CD4-positive, alpha-beta T cell treated with Interleukin-17A for 1 hour (primary cell): ENCODE data around the gene C4orf17.
A peak's percentile ranks its signal among the peaks of the same experiment; 100 is the strongest.
"Not testable (repeated sequence)": the region's sequence is repeated elsewhere in the genome, so short reads cannot be mapped to it uniquely, and the experiment has no call there.

ENCODE experiments used
- DNase-seq: peaks from one replicate; pipeline ENCODE4 v3.0.0-alpha.2; 2020

Gene C4orf17

DNA sequence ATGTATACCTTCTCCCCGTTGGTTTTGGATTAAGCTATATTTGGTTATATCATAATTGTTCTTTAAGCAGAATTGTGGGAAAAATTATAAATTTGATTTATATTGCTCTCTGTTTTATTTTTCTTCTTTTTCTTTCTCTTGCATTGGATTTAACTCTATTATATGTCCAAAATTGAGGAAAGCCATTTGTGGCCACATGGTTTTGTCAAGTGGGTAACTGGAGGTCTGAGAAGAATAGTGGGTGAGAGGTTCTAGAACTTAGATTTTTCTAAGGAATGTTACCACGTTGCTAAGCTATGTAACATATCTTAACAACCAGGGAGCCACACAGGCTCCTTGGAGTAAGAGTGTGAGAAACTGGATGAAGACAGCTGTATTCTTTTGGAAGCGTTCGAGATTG, at the start of gene C4orf17:
Gene C4orf17, plus strand, starts transcription at position 301 of the 400 bp plus-strand sequence. CDS start 2,061 bp downstream, outside the sequence.
- no peak for DNase-seq

DNA sequence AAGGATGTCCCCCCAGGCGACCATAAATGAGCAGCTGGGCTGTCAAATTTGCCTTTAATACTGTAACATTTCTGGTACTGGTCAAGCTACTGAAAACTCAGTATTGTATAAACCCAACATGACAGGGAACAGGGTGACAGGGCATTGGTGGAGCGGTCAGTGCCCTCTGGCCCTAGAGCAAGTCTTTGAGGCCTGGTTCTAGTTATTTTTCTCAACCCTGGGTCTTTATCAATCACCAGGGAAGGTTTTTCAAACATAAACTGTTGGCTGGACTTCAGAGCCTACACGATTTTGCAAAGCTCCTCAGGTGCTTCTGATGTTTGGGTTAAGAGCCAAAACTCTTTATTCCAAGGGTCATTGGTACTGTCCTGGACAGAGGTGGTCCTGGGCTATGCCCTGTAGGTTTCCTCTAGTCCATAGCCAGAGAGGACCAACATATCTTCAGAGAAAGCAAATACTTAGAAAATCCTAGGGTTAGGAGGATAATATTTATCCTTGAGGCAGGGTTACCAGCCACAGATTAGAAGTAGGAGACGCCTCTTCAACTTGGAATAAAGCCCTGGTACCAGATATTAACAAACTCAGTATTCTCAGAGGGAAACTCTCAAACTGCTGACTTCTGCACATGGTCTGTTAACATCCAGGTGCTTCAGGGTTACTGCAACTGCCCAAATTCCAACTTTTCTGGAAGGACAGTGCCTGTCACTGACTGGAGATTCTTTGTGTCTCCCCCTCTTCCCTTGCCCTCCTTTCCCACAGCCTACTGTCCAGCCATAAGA, 49.0 kb upstream of the C4orf17 start:
- DNase-seq: no peak

DNA sequence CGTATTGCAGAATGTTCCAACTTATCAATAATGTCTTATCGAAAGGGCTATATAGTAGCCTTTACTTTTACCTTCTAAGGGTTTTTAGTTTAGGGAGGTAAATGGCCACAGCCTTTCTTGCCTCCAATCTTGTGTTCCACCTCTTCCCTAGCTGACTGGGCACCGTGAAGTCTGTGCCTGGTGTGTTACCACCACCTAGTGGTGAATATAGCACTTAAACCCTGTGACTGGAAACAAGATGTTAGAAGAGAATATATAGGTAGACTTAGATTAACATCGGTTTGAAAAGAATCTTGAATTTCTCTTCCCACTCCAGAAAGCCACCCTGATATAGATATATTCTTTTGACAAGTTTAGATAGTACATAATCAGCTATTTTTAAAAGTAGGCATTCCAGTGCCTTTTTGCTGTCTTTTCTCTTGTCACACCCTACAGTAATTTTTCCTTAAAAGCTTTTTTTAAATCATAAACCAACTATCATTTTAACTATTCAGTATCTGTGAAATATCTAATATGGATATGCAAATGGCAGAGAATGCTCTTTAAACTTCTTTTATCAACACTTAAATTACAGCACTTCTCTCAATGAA, 47.9 kb upstream of the C4orf17 start:
- peak; percentile 60 for DNase-seq

DNA sequence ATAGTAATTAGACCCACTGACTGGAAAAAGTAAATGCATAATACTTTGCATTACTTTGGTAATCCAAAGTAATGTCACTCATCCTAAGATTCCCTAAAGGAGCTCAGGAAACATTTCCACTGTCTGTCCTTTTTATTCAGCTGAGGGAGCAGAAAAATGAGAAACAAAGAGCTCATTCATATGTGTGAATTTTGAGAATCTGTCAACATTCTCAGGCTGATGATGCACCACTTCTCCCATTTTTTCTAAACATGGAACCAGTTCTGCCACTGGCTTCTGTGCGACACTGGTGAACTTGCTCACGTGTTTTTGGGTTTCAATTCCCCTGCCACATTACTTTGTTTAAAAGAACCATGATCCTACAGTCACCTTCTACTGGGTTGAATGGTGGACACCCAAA, 47.3 kb upstream of the C4orf17 start:
- DNase-seq: no peak

DNA sequence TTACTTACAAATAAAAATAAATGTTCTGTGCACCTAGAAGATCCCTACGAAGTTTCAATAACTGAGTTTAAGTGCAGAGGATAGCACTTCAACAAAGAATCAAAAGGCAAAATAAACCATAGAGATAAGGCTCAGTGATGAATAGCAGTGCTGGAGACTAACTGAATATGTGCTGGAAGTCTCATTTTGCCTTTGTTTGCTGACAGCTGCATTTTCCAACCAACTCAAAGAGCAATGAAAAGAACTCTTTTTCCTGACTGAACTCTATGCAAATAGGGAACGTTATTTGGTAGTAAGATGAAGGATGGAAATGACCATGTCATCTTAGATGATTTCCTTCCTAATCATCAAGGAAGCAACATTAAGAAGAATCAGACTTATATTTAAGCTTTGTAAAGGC, 42.9 kb upstream of the C4orf17 start:
- DNase-seq: no peak

DNA sequence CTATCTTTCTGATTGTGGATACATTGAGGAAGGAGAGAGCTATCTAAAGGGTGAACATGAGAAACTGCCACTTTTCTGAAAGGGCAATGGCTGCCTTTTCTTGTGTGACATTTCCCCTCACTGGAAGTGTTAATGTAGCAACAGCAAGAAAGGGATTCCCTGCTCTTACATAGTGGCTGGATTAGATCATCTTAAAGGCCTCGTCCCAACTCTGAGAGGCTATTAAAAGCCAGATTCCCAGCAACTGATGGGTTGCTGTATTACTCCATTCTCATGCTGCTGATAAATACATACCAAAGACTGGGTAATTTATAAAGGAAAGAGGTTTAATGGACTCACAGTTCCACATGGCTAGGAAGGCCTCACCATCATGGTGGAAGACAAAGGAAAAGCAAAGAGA, 41.9 kb upstream of the C4orf17 start:
- DNase-seq: no peak

DNA sequence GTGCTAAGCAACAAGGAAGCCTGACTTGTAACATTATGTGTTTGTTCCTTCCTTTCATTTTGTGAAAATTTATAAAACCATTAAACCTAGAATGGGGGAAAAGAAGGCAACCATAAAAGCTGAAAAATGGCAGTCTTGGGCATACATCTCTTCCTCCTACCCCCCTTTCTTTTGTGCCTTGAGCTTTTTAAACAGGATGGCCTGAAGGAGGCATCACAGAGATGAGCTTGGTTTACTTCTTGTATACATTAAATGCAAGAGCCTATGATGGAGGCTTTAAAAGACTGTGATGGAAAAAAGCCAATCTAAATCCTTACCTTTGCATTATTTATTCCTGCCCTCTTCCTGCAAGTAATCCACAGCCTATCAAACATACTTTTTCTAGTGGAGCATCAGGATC, 39.5 kb upstream of the C4orf17 start:
- no peak for DNase-seq

DNA sequence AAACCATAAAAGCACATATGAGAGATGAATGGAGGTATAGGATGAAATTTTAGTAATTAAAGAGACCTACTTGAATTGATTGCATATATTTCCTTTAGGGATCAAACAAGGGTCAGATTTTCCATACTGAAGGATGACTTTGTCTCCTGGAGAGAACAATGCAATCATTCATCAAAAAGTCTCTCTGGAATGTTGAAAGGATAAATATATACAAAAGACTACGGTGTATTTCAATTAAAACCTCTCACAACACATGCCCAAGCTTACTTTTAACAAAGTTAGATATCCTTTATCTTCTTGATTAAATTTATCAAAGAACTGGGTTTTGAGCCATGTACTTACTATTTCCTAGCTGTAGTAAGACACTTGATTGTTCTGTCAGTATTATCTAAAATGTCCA, 38.9 kb upstream of the C4orf17 start:
- DNase-seq: no peak

DNA sequence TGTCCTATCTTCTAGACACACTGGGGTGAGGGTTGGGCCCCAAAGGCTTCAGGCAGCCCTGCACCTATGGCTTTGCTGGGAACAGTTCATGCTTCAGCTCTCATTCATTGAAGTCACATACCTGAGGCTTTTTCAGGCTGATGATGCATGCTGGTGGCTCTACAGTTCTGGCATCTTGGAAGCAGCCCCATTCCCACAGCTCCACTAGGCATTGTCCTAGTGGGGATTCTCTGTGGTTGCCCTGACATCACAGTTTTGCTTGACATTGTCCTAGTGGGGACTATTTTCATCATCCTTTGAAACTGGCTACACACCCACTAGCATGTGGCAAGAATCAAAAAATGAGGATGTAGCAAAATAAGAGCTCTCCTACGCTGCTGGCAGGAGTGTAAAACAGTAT, 37.7 kb upstream of the C4orf17 start:
- no peak for DNase-seq

DNA sequence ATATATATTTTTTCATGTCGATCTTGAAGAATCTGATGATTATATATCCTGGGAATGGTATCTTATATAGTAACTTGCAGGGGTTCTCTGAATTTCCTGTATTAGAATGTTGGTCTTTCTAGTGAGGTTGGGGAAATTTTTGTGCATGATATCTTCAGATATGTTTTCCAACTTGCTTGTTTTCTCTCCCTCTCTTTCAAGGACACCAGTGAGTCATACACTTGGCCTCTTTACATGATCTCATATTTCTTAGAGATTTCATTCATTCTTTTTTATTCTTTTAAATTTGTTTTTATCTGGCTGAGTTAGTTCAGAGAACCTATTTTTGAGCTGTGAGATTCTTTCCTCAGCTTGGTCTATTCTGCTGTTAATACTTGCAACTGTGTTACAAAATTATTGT, 27.2 kb upstream of the C4orf17 start:
- DNase-seq: no peak

DNA sequence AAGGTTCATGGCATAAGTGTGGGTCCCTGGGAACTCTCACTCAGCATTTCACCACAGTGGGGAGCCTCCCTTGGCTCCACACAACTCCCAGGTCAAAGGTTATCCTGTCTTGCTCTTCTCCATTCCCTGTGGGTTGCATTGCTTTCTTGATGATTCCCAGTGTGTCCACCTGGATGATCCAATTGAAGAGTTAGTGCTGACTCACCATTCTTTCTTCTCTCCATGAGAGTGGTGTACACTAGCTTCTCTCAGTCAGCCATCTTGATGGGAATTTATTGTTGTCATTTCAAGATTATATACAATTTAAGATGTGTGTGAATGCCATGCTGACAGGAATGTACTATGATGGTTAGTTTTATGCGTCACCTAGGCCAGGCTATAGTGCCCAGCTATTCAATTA, 25.6 kb upstream of the C4orf17 start:
- DNase-seq: no peak

DNA sequence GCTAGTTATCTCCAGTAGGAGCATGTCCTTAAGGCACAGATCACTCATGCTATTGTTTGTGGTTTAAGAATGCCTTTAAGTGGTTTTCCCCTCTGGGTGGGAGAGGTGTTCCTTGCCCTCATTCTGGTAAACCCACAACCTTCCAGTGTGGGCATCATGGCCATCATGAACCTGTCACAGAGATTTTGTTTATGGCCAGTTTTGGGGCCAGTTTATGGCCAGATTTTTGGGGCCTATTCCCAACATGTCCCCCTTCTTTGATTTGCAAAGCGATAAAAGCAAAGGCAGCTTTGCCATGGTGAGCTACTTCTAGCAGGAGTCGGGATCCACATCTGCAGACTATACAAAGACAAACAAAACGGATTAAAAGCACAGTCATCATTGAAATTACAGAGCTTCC, 24.2 kb upstream of the C4orf17 start:
- DNase-seq: not testable (repeated sequence)

DNA sequence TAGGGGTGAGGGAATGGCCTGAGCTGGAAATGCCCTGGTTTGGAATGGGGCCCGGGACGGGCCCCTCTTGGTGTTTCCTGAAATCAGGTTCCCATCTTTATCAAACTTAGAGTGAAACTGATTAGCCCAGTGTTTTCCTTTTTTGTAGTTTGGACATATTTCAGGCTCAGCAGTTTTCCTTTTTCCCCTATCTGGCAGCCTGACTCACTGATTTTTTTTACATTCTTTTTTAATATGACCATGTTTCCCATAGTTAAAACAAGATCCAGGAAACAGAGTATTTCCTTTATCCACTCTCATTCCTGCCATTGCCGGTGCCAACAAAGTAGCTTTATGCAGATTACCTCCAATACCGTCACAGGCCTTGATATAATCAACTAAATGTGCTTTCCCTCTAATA, 20.5 kb upstream of the C4orf17 start:
- no peak for DNase-seq

DNA sequence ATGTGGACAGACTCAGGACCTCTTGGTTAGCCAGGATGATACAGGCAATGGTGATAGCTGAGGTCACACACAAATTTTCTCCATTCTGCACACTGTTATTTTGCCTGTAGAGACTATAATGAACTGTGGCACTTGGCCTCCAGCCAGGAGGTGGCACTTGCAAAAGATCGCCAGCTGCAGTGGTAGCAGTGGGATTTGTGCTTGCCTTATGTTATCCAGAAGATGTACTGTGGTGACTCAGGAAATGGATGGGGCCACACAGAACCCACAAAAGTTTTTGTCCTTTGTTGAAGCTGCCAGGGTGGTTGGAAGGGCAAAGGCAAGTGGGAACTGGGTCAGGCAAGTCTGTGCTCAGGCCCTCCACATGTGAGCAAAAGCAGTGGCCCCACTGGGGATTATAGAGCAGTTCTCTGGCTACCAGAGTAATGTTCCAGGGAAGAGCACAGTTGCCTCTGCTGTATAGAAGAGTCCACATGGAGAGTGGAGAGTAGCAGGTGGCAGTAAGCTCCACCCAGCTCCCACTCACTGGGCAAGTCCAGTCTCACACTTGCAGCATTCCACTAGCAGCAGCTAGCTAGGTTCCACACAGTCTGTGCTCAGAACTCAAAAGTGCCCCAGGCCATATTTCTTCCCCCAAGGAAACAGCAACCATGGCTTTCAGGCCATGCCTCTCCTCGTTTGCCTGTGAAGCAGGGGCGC, 5.9 kb upstream of the C4orf17 start:
- no peak for DNase-seq

DNA sequence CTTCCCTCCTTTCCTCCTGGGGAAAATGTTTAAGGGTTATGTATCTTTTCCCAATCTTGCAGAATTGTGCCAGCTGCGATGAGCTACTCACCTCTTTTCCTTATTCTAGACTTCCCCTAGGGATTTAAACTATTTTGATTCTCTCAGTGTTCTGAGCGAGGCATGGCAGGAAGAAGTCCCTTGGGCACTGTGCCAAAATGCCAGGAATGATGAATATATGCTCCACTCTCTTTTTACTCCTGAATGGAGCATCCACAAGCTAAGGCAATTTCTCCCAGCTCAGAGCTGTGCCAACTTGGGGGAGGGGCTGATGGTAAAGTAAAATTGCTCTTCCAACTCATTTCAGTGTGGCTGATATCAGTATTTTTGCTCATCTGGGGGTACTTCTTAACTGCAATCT, 4.0 kb upstream of the C4orf17 start:
- no peak for DNase-seq

DNA sequence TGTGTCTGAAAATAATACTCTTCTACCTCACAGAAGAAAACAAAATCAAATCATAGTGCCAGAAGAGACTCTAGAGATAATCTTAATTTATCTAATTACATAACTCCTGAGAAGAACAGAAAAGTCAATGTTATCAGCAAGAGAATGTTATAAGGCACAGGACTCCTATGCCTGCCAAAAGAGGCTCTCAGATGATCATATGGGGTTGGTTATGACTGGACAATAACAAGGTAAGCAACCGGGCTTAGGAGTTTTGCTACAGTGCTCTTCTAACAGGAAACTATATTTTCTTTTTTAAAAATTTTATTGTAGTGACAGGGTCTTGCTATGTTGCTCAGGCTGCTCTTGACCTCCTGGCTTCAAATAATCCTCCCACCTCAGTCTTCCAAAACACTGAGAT, 3.5 kb upstream of the C4orf17 start:
- no peak for DNase-seq

DNA sequence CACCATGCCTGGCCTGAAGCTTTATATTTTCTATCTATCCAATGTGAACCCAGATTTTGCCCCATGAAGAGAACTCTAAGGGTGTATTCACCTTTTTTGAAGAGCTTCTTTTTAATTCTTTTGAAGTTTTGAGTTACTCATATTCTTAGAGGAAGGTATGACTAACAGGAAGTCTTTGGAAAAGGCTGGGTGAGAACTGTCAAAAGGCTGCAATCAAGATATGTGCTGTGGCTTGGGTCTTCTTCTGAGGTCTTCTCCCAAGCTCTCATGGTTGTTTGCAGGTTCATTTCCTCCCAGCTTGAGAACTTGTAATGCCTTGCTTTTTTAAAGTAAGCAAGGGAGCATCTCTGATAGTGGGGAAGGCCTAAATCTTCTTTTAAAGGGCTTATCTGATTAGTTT, 3.1 kb upstream of the C4orf17 start:
- peak; percentile 37 for DNase-seq

DNA sequence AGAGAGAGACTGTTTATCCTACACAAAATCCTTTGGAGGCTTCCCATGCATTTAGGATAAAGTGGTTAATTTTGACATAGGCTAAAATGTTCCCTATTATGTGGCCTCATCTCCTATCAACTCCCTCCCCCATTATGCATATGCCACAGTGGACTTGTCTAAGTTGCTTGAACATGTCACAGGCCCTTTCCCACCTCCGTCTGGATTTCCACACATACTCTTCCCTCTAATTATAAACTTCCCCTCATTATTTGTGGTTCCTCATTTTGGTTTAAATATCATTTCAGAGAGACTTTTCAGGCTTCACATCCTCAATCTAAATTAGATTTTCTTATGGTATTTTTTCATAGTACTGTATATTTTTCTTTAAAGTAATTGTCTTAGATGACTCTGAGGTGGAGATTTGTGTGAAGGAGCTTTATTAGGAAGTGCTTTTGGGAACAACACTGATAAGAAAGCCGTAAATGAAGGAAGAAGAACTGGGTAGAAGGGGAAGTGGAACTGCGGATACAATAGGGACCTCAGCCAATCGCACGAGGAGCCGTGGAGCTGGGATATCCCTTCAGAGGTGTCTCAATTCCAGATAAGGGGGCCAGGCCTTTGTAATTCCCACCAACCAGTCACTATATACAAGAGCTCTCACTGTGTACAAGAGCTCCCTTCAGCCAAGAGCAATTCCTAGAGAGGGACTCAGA, 7.9 kb downstream of the C4orf17 start:
- DNase-seq: no peak

DNA sequence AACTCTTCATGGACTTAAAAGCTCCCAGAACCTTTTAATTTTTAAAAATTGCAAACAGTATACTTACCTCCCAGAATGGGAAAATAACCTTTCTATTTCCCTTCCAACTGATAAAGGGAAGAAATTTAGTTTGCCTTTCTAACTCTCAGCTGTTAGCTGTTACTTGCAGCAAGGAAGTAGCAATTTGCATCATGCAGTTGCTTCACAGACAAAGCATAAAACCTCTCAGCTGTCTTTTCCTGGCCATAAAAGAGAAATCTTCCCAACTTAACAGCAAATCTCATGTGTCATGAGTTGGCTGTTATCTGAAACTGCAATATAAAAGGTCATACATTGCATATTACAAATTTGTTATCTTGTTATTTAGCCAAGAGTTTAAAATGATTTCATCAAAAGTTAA, 18.4 kb downstream of the C4orf17 start:
- no peak for DNase-seq

DNA sequence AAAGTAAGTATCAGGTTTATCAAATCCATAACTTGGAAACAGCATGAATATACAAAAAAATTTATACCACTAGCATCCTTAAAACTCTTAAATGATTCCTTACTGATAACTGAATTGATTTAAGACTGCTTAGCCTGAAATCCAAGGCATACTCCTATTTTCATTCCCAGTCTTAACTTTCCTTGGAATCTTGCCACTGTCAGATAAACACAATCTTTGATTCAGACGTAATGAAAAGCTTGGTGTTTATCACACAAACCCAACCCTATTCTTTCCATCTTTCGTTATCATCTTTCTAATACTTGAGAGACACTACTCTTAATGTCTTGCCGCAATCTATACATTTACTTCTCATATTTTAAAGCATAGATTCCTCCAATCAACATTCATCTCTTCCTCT, 19.1 kb downstream of the C4orf17 start:
- no peak for DNase-seq

DNA sequence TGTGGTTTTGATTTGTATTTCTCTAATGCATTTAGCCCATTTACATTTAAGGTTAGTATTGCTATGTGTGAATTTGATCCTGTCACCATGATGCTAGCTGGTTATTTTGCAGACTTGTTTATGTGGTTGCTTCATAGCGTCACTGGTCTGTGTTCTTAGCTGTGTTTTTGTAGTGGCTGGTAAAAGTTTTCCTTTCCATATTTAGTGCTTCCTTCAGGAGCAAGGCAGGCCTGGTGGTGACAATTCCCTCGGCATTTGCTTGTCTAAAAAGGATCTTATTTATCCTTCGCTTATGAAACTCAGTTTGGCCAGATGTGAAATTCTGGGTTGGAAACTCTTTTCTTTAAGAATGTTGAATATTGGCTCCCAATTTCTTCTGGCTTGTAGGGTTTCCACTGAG, 23.9 kb downstream of the C4orf17 start:
- not testable (repeated sequence) for DNase-seq

DNA sequence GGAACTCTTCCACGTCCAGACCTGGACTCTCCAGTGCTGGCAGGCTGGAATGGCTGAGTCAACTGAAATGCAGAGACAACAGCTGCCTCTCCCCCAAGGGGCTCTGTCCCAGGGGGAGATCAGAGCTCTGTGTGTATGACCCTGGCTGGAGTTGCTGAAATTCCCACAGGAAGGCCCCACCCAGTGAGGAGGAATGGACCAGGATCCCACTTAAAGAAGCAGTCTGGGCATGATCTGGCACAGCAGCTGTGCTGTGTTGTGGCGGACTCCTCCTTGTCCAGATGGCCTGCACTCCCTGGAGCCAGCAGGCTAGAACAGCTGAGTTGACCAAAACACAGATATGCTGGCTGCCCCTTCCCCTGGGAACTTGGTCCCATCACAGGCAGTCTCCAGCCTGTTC, 25.4 kb downstream of the C4orf17 start:
- no peak for DNase-seq

DNA sequence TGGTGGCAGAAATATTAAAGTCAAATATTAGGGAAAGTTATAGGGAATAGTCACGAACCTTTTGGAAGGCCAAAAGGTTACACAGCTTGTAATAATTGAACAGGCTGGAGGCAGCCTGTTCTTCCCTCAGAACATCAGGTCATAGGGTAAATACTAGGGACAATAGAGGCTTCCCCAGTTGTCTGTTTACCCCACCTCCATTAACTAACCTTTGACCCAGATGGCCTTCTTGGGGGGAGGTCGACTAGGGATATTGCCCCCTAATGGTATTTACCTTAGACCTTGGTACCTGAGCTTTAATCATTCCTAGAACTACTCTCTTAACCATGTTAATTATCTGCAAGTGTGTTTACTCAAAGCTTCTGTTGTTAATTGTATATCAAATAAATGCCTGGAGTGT, 26.0 kb downstream of the C4orf17 start:
- DNase-seq: no peak

DNA sequence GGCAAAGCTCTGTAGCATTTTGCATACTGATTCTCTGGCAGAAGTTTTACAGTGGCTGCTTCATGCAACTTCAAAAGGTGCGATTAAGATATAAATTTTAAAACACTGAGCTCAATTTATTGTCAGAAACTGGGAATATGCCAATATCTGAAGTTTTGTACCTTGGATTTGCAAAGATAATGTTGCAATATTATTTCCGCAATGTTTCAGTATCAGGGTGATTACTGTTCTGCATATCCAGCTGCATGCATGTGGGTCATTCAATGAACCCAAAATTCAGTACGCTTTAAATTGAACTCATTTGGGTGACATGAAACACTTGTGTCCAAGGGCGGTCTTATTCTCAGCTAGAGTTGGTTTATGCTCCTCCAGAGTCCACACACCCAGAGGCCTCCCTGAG, 26.9 kb downstream of the C4orf17 start:
- no peak for DNase-seq
